Progenitor cell of endocrine pancreas (in vitro differentiated cells): ENCODE results near the gene FKBP7. TPM values are rescaled to one million over a fixed set of nuclear protein-coding genes. Genes with fewer than 3 reads are reported as not detected.

ENCODE experiments used
- DNase-seq: peaks from one replicate; pipeline ENCODE4 v3.0.0; 2021; ENCODE audit warnings: low spot score; ENCODE audit not compliant: unreplicated experiment
- H3K27ac Mint-ChIP-seq: 2 replicates; pipeline ENCODE4 v1.8.0; 2021; ENCODE audit warnings: mild to moderate bottlenecking, moderate library complexity, mixed read lengths
- H3K27me3 Mint-ChIP-seq: 2 replicates; pipeline ENCODE4 v1.8.0; 2021; ENCODE audit warnings: mixed read lengths
- H3K36me3 Mint-ChIP-seq: 2 replicates; pipeline ENCODE4 v1.8.0; 2022; ENCODE audit warnings: mixed read lengths; ENCODE audit not compliant: insufficient read depth
- H3K4me1 Mint-ChIP-seq: 2 replicates; pipeline ENCODE4 v1.8.0; 2021; ENCODE audit warnings: low read depth, mixed read lengths
- H3K4me3 Mint-ChIP-seq: 2 replicates; pipeline ENCODE4 v1.8.0; 2021; ENCODE audit warnings: low read depth, mild to moderate bottlenecking, moderate library complexity, mixed read lengths
- H3K9me3 Mint-ChIP-seq: 2 replicates; pipeline ENCODE4 v1.8.0; 2021; ENCODE audit warnings: low read depth, mixed read lengths
- CTCF ChIP-seq: fragments of 200-600 bp; sonication (generic); IDR thresholded peaks from one replicate; pipeline ENCODE4 v1.5.0; 2021; ENCODE audit warnings: antibody characterized with exemption, mild to moderate bottlenecking; ENCODE audit not compliant: unreplicated experiment
- total RNA-seq: library from RNA; stranded (reverse); gene quantifications from 2 replicates; pipeline ENCODE4 v1.2.1, GENCODE V29; 2021

FKBP7 gene
- total RNA-seq, 1 donor from 2014 or later: 15.8 TPM

- no peak overlapping the region for H3K4me3 Mint-ChIP-seq
- DNase-seq: no peak
- no peaks in the 10 kb centered on the region for H3K4me1 Mint-ChIP-seq
- H3K27ac Mint-ChIP-seq: no peak overlapping the region
- H3K36me3 Mint-ChIP-seq: peaks cover 23% of the 10 kb centered on the region
- no peak for TF ChIP-seq CTCF
- peaks cover 21% of the 10 kb centered on the region for H3K9me3 Mint-ChIP-seq
- H3K27me3 Mint-ChIP-seq: no peaks in the 10 kb centered on the region
Measured at GRCh38 chr2:178420463-178420999, 57.9 kb downstream of the FKBP7 start.

GRCh38 chr2:178419123-178419522 lies 59.3 kb downstream of the FKBP7 start:
- H3K36me3 Mint-ChIP-seq: peaks cover 11% of the 10 kb centered on the region
- DNase-seq: no peak
- peak; percentile 17 for TF ChIP-seq CTCF
- peaks cover 7% of the 10 kb centered on the region for H3K9me3 Mint-ChIP-seq
- peaks cover 7% of the 10 kb centered on the region for H3K4me1 Mint-ChIP-seq
- H3K27ac Mint-ChIP-seq: no peak overlapping the region
- H3K27me3 Mint-ChIP-seq: no peaks in the 10 kb centered on the region
- H3K4me3 Mint-ChIP-seq: no peak overlapping the region

- Mint-ChIP-seq H3K4me3 (no peak overlapping the region), H3K27ac (no peak overlapping the region), H3K4me1 (peaks cover 9% of the 10 kb centered on the region), H3K27me3 (no peaks in the 10 kb centered on the region), H3K36me3 (peaks cover 5% of the 10 kb centered on the region), H3K9me3 (no peaks in the 10 kb centered on the region)
- no peak for TF ChIP-seq CTCF
- DNase-seq: no peak
Measured at GRCh38 chr2:178418426-178418825, 60.0 kb downstream of the FKBP7 start.

- Mint-ChIP-seq H3K4me3 (no peak overlapping the region), H3K36me3 (peaks cover 4% of the 10 kb centered on the region), H3K4me1 (peaks cover 10% of the 10 kb centered on the region), H3K27ac (no peak overlapping the region), H3K27me3 (no peaks in the 10 kb centered on the region), H3K9me3 (no peaks in the 10 kb centered on the region)
- no peak for DNase-seq
- no peak for TF ChIP-seq CTCF
Measured at GRCh38 chr2:178417916-178418315, 60.5 kb downstream of the FKBP7 start.

GRCh38 chr2:178415979-178416378 lies 62.4 kb downstream of the FKBP7 start:
- no peak for TF ChIP-seq CTCF
- peaks cover 10% of the 10 kb centered on the region for H3K4me1 Mint-ChIP-seq
- no peak overlapping the region for H3K27ac Mint-ChIP-seq
- H3K9me3 Mint-ChIP-seq: no peaks in the 10 kb centered on the region
- no peaks in the 10 kb centered on the region for H3K36me3 Mint-ChIP-seq
- no peak for DNase-seq
- no peaks in the 10 kb centered on the region for H3K27me3 Mint-ChIP-seq
- H3K4me3 Mint-ChIP-seq: no peak overlapping the region
